ENCODE data around the gene KCNJ5.

Gene KCNJ5

GRCh38 chr11:128956401-128957201 lies 65.4 kb downstream of the KCNJ5 start:
- peak; percentile 42 for DNase-seq (ENCODE audit: low spot score)

DNA sequence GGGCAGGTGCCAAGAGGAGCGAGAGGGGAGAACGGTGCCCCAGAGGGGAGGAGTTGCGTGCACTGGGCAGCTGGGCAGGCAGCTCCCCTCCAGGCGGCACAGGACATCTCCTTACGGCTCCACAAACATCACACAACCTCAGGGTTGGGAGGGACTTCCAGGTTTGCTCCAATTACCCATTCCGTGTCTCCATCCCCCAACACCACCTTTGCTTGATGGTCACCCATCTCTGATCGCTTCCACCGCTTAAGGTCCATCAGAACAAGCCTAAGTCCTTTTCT lies 66.0 kb downstream of the KCNJ5 start:
- DNase-seq (ENCODE audit: low spot score) = no peak

GRCh38 chr11:128961645-128962044 lies 70.5 kb downstream of the KCNJ5 start:
- DNase-seq (ENCODE audit: low spot score) = no peak

- no peak for DNase-seq (ENCODE audit: low spot score)
These were observed 71.7 kb downstream of the KCNJ5 start for GRCh38 chr11:128962896-128963295.

DNA sequence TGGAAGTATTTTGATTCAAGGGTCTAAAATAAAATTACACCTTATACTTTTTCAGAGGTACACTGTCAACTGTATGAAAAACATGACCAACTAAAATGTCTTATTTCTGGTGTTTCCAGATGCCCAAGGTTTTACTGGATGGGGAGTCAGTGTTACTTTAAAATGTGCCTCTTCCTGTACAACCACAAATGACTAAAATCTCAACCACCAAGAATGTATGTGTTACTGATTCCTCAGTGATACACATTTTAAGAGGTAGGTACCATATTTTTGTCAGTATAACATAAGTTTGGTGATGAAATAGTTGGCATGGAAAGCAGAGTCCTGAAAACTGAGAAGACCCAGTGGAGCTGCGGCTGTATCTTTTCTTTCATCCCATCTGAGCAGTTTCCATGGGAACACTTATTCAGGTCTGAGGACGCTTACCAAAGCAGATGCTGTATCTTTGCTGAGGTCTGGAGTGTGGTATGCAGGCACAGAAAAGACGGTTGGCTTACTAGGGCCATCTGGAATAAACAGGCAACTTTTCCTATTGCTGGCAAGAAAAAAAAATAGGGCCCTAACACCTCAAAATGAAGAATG lies 72.7 kb downstream of the KCNJ5 start:
- DNase-seq (ENCODE audit: low spot score) = no peak

DNA sequence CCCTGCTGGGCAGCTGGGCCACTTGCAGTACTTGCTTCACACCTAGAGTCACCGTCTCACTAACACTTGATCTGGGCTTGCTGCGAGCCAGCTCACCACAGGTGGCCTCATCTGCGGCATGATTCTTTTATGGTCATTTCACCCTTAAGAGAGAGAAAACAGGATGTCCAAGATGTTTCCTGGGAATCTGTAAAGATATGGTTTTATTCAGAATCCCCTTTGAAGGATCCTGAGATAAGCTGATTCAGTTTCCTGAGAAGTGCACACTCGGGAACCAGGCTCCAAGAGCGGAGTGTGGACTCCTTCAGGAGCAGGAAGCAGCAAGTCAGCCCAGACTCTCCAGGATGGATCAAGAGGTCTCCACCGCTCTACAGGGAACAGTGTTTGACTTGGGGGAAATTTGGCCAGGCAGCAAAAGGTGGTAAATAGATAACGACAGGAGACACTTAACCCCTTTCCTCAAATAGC lies 73.3 kb downstream of the KCNJ5 start:
- no peak for DNase-seq (ENCODE audit: low spot score)

DNA sequence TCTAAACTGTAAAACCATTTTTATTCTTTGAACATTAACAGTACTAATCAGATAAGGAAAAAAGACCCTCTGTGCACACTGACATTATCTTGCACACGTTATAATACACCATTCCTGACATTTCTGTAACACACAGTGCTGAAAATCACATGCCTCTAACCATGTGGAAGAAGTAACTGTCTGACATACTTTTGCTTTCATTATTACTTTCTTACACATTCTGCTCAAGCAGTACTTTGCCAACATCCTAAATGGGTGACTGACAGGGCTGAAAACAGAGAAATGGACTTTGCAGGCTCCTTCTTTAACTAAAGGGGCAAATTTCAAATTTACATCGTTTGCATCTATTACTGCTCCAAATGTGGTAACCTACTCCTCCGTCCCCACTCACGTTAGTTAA lies 74.3 kb downstream of the KCNJ5 start:
- DNase-seq (ENCODE audit: low spot score) = no peak

DNA sequence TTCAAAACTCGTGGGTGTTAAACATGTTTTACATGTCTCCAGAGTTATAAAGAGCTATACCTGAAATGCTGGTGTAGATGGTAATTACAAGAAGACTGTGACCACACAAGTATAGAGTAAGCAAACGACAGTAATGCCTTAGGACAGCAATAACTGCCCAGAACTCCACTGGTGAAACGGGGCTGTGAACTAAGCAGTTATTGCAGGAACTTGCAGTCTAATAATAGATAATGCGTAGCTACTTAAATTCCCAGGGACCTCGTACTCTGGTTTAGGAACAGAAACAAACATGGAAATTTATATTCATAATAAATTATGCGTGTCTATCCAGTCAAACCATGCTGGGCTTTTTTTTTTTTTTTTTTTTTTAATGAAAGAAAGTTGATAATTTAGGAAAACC lies 76.4 kb downstream of the KCNJ5 start:
- no peak for DNase-seq (ENCODE audit: low spot score)

GRCh38 chr11:128968916-128969315 lies 77.8 kb downstream of the KCNJ5 start:
- no peak for DNase-seq (ENCODE audit: low spot score)
